ENCODE measurements around the gene PC. TPM values are rescaled to one million over a fixed set of nuclear protein-coding genes. Genes with fewer than 3 reads are reported as not detected.

The PC gene
- total RNA-seq, 1 donor from 2014 or later, result 5.0 TPM

DNA sequence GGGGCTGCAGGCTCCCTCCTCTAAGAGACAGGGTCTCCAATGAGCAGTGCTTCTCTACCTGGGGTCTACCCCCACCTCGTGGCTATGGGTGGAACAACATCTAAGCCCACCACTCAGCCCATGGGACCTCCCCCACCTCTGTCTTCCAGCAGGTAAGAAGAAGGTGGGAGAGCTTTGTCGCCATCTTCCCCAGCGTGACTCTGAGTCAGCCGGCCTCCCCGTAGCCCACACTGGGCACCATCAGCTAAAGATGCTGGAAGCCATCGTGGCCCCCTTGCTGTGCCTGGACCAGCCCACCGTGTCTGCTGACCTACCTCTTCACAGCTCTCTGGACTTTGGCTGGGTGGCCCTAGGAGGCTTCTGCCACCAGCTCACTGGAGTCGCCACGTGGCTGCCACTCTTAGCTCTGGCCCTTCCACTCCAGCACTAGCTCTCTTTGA is 17.9 kb upstream of the PC start:
- H3K27me3 Mint-ChIP-seq, result peaks cover 13% of the 10 kb centered on the region
- H3K27ac Mint-ChIP-seq, result no peak overlapping the region
- no peak overlapping the region for H3K4me3 Mint-ChIP-seq
- intact Hi-C loops (cut with micrococcal nuclease), result no loop called here
- TF ChIP-seq, protein P1, sequence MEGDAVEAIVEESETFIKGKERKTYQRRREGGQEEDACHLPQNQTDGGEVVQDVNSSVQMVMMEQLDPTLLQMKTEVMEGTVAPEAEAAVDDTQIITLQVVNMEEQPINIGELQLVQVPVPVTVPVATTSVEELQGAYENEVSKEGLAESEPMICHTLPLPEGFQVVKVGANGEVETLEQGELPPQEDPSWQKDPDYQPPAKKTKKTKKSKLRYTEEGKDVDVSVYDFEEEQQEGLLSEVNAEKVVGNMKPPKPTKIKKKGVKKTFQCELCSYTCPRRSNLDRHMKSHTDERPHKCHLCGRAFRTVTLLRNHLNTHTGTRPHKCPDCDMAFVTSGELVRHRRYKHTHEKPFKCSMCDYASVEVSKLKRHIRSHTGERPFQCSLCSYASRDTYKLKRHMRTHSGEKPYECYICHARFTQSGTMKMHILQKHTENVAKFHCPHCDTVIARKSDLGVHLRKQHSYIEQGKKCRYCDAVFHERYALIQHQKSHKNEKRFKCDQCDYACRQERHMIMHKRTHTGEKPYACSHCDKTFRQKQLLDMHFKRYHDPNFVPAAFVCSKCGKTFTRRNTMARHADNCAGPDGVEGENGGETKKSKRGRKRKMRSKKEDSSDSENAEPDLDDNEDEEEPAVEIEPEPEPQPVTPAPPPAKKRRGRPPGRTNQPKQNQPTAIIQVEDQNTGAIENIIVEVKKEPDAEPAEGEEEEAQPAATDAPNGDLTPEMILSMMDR (IDR thresholded peaks at IDR 0.05), result no peak
- no peak for DNase-seq
- ChIA-PET POLR2A (no interaction called here), CTCF (no interaction called here)
- peaks cover 3% of the 10 kb centered on the region for H3K9me3 Mint-ChIP-seq
- no peaks in the 10 kb centered on the region for H3K36me3 Mint-ChIP-seq (ENCODE audit: low read depth)
- peak; percentile 28 for ATAC-seq (ENCODE audit: low read depth)
- H3K4me1 Mint-ChIP-seq, result no peaks in the 10 kb centered on the region

DNA sequence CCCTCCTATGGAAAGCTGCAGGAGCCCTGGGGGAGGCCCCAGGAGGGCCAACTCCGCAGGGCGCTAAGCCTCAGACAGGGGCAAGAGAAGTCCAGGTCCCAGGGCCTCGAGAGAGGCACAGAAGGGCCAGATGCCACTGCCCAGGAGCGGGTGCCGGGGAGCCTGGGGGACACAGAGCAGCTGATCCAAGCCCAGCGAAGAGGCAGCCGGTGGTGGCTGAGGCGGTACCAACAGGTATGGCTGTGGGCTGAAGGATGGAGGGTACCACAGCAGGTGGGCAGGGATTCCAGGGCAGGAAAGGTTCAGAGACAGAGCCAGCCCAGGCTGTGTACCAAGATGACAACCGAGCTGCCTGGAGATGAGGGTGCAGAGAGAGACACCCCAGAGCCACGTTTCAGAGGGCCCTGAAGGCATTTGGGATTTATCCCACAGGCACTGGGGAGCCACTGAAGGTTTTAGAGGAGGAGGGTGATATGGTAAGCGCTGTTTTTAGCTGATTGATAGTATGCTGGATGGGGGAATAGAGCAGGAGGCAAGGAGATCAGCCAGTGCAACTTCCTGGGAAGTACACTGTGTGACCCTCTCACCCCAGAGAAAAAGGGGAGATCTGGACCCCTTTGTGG is 17.3 kb upstream of the PC start:
- POLR2A ChIA-PET, result no interaction called here

DNA sequence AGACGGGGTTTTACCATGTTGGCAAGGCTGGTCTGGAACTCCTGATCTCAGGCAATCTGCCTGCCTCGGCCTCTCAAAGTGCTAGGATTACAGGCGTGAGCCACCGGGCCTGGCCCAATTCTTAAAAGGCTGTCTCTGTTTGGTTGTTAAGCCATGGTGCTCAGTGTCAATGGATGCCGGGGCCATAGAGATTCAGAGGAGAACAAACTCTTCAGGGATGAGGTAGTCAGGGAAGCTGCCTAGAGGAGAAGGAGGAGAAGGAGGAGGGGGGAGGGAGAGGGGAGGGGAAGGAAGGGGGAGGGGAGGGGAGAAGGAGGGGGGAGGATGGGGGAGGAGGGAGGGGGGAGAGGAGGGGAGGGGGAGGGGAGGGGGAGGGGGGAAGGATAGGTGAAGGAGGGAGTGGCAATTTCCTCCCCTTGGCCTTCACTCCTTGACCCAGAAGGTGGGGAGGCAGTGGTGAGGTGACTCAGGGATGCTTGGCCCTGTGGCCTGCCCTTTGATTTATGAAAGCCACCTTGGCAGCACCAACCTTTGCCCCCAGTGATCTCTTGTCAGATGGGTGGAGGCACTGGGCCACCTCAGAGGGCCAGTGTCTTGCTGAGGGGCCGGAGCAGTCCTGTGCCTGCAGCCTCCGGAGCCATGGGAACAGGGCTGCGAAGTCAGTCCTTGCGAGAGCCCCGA is 16.7 kb upstream of the PC start, which contains the start of gene C11orf86:
TSS of gene C11orf86 (plus strand) at position 581 of the 681 bp plus-strand sequence. CDS start at position 640, 59 bp downstream.
- Mint-ChIP-seq H3K9me3 (peaks cover 3% of the 10 kb centered on the region), H3K36me3 (ENCODE audit: low read depth) (no peaks in the 10 kb centered on the region), H3K27ac (no peak within 1 kb of the TSS), H3K4me3 (no peak within 1 kb of the TSS), H3K4me1 (no peaks in the 10 kb centered on the region), H3K27me3 (peaks cover 13% of the 10 kb centered on the region)
- TF ChIP-seq, protein P1 (IDR thresholded peaks at IDR 0.05), result no peak
- intact Hi-C loops (cut with micrococcal nuclease), result no loop called here
- CTCF ChIA-PET, result no interaction called here
- ATAC-seq (ENCODE audit: low read depth) (no peak), DNase-seq (no peak)
- POLR2A ChIA-PET, result no interaction called here

More for the DNA sequence above, 17.3 kb upstream of the PC start:
- Mint-ChIP-seq H3K27me3 (peaks cover 13% of the 10 kb centered on the region), H3K27ac (no peak overlapping the region), H3K36me3 (ENCODE audit: low read depth) (no peaks in the 10 kb centered on the region), H3K9me3 (peaks cover 3% of the 10 kb centered on the region), H3K4me3 (no peak overlapping the region), H3K4me1 (no peaks in the 10 kb centered on the region)
- intact Hi-C loops (cut with micrococcal nuclease), result no loop called here
- DNase-seq (no peak), ATAC-seq (ENCODE audit: low read depth) (no peak)
- CTCF ChIA-PET, result no interaction called here
- TF ChIP-seq, protein P1 (IDR thresholded peaks at IDR 0.05), result no peak

DNA sequence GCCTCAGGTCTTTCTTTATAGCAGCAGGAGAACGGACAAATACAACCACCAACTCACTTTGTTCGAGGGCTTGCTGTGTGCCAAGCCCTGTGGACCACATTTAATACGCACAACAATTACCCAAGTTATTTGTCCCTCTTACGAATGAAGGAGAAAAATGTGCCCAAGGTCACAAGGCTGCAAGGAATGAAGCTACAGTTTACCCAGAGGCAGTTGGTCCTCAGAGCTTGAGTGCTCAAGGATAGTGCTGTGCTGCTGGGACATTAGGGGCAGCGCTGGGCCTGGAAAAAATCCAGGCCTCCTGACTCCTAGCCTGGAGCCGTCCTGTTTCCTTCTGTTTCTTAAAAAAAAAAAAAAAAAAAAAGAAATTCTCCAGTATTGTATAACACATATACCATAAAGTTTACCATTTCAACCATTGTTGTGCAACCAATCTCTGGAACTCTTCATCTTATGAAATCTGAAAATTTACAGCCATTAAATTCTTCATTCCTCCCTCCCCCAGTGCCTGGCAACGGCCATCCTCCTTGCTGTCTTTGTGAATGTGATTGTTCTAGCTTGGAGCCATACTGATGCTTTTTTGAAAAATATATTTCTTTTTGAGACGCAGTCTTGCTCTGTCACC is 15.9 kb upstream of the PC start:
- no peaks in the 10 kb centered on the region for H3K4me1 Mint-ChIP-seq
- H3K4me3 Mint-ChIP-seq, result no peak overlapping the region
- H3K27ac Mint-ChIP-seq, result no peak overlapping the region
- ChIA-PET POLR2A (no interaction called here), CTCF (no interaction called here)
- intact Hi-C loops (cut with micrococcal nuclease), result no loop called here
- H3K9me3 Mint-ChIP-seq, result peaks cover 3% of the 10 kb centered on the region
- DNase-seq, result no peak
- peaks cover 9% of the 10 kb centered on the region for H3K27me3 Mint-ChIP-seq
- ATAC-seq (ENCODE audit: low read depth), result no peak
- no peaks in the 10 kb centered on the region for H3K36me3 Mint-ChIP-seq (ENCODE audit: low read depth)
- TF ChIP-seq, protein P1 (IDR thresholded peaks at IDR 0.05), result no peak

DNA sequence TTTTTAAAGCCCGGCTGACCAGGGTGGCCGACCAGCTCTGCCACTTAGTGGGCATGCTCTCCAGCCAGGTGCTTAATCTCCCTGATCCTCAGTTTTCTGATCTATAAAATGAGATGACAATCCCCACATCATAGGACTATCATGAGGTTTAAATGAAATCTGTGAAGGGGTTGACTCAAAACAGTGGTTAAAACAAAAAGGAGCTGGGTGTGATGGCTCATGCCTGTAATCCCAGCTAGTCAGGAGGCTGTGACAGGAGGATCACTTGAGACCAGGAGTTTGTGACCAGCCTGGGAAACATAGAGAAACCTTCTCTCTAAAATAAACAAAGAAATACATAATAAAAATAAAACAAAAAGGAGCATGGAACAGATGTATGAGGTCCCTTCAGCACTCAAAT is 13.3 kb upstream of the PC start:
- Mint-ChIP-seq H3K27me3 (peaks cover 9% of the 10 kb centered on the region), H3K4me3 (no peak overlapping the region), H3K9me3 (no peaks in the 10 kb centered on the region), H3K36me3 (ENCODE audit: low read depth) (no peaks in the 10 kb centered on the region), H3K4me1 (no peaks in the 10 kb centered on the region), H3K27ac (no peak overlapping the region)
- intact Hi-C loops (cut with micrococcal nuclease), result no loop called here
- CTCF ChIA-PET, result no interaction called here
- no peak for DNase-seq
- POLR2A ChIA-PET, result no interaction called here
- no peak for ATAC-seq (ENCODE audit: low read depth)
- TF ChIP-seq, protein P1 (IDR thresholded peaks at IDR 0.05), result no peak

Data from activated B cell treated with CpG ODN at 0.5 μM for 24 hours (primary cell).